ENCODE results near the gene COMMD1. TPM values are rescaled to one million over a fixed set of nuclear protein-coding genes. Genes with fewer than 3 reads are reported as not detected.
A peak's percentile ranks its signal among the peaks of the same experiment; 100 is the strongest.
"Not testable (repeated sequence)": the region's sequence is repeated elsewhere in the genome, so short reads cannot be mapped to it uniquely, and the experiment has no call there.

Gene COMMD1
- total RNA-seq, 2 donors from 2014 or later, result 54.5 to 66.0 TPM

DNA sequence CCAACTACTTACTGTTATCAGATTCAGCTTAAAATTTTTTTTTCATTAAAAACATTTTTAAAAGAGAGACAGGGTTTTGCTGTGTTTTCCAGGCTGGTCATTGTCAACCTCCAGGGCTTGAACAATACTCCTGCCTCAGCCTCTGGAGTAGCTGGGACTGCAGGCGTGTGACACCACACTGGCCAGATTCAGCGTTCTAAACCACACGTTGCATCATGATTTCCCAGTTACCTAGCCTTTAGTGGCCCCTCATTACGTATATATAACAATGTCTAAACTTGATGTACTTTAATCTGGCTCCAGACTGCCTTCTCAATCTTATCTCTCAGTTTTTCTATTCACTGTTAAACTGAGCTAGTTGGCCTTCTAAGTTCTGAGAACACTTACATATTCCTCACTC, 89.6 kb downstream of the COMMD1 start:
- TF ChIP-seq, protein P1, sequence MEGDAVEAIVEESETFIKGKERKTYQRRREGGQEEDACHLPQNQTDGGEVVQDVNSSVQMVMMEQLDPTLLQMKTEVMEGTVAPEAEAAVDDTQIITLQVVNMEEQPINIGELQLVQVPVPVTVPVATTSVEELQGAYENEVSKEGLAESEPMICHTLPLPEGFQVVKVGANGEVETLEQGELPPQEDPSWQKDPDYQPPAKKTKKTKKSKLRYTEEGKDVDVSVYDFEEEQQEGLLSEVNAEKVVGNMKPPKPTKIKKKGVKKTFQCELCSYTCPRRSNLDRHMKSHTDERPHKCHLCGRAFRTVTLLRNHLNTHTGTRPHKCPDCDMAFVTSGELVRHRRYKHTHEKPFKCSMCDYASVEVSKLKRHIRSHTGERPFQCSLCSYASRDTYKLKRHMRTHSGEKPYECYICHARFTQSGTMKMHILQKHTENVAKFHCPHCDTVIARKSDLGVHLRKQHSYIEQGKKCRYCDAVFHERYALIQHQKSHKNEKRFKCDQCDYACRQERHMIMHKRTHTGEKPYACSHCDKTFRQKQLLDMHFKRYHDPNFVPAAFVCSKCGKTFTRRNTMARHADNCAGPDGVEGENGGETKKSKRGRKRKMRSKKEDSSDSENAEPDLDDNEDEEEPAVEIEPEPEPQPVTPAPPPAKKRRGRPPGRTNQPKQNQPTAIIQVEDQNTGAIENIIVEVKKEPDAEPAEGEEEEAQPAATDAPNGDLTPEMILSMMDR (IDR thresholded peaks at IDR 0.05), result no peak
- Histone ChIP-seq H3K9me3 (no peaks in the 10 kb centered on the region), H3K27me3 (no peaks in the 10 kb centered on the region), H3K27ac (peak overlapping the region in 1 of 2 donors; percentile 52), H3K36me3 (no peaks in the 10 kb centered on the region), H3K4me3 (no peak overlapping the region), H3K4me1 (peaks cover 0 to 18% of the 10 kb centered on the region in 2 donors)
- DNase-seq (ENCODE audit: low spot score), result no peak

- Histone ChIP-seq H3K4me1 (peaks cover 0 to 18% of the 10 kb centered on the region in 2 donors), H3K27me3 (no peaks in the 10 kb centered on the region), H3K36me3 (no peaks in the 10 kb centered on the region), H3K9me3 (no peaks in the 10 kb centered on the region), H3K4me3 (no peak overlapping the region), H3K27ac (peak overlapping the region in 1 of 2 donors; percentile 52)
- no peak for DNase-seq (ENCODE audit: low spot score)
- TF ChIP-seq, protein P1 (IDR thresholded peaks at IDR 0.05), result no peak
Observed at GRCh38 chr2:61995515-61995914, 90.0 kb downstream of the COMMD1 start.

DNA sequence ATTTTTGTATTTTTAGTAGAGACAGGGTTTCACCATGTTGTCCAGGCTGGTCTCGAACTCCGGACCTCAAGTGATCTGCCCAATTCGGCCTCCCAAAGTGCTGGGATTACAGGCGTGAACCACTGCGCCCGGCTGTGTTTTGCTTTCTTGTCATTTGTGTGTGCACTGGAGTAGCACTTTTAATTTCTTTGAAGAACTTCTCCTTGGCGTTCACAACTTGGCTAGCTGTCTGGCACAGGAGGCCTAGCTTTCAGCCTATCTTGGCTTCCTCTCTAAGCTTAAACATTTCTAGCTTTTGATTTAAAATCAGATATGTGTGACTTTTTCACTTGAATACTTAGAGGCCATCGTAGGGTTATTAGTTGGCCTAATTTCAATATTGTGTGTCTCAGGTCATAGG, 93.0 kb downstream of the COMMD1 start:
- DNase-seq (ENCODE audit: low spot score), result no peak
- Histone ChIP-seq H3K4me3 (no peak overlapping the region), H3K4me1 (peaks cover 0 to 18% of the 10 kb centered on the region in 2 donors), H3K27me3 (no peaks in the 10 kb centered on the region), H3K36me3 (no peaks in the 10 kb centered on the region), H3K27ac (no peak overlapping the region), H3K9me3 (no peaks in the 10 kb centered on the region)
- TF ChIP-seq, protein P1 (IDR thresholded peaks at IDR 0.05), result no peak

DNA sequence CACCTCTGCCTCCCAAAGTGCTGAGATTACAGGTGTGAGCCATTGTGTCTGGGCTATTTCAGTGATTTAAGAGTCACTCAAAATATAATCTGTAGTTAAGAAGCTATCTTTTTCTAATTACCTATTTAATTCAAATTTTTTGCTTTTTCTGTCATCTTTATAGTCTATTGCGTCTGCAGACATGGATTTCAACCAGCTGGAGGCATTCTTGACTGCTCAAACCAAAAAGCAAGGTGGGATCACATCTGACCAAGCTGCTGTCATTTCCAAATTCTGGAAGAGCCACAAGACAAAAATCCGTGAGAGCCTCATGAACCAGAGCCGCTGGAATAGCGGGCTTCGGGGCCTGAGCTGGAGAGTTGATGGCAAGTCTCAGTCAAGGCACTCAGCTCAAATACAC, 95.1 kb downstream of the COMMD1 start:
- DNase-seq (ENCODE audit: low spot score), result no peak
- no peak overlapping the region for H3K27ac ChIP-seq
- peaks cover 0 to 7% of the 10 kb centered on the region in 2 donors for H3K4me1 ChIP-seq
- H3K27me3 ChIP-seq, result no peaks in the 10 kb centered on the region
- no peaks in the 10 kb centered on the region for H3K36me3 ChIP-seq
- no peak overlapping the region for H3K4me3 ChIP-seq
- H3K9me3 ChIP-seq, result no peaks in the 10 kb centered on the region
- TF ChIP-seq, protein P1 (IDR thresholded peaks at IDR 0.05), result no peak

DNA sequence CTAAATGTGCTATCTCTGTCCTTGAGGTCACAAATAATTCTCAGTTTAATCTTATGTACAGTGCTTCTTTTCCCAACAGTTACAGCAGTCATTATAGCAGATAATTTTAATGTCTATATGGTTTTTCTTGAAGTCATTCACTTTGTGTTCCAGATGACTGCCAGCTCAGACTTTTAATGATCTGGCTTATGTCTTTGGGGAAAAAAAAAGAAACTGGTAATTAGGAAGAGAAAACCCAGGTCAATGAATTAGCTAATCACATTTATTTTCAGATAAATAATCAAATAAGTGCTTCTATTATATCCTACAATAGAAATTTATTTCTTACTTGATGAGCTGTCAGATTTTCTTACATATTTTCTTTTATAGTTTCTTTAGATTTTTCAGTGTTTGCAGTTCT, 96.0 kb downstream of the COMMD1 start:
- Histone ChIP-seq H3K4me1 (no peaks in the 10 kb centered on the region), H3K36me3 (no peaks in the 10 kb centered on the region), H3K4me3 (no peak overlapping the region), H3K9me3 (no peaks in the 10 kb centered on the region), H3K27ac (no peak overlapping the region), H3K27me3 (no peaks in the 10 kb centered on the region)
- no peak for DNase-seq (ENCODE audit: low spot score)
- TF ChIP-seq, protein P1 (IDR thresholded peaks at IDR 0.05), result no peak

- H3K9me3 ChIP-seq, H3K4me3 ChIP-seq, H3K36me3 ChIP-seq: not testable (repeated sequence)
Observed at GRCh38 chr2:62004428-62004827, 99.0 kb downstream of the COMMD1 start.

More at GRCh38 chr2:62004428-62004827, 99.0 kb downstream of the COMMD1 start:
- not testable (repeated sequence) for H3K27ac ChIP-seq; DNase-seq (ENCODE audit: low spot score); H3K27me3 ChIP-seq; H3K4me1 ChIP-seq
